HL-60 (cell line): ENCODE measurements around the gene POLR2H.
A peak's percentile ranks its signal among the peaks of the same experiment; 100 is the strongest.

Experiments used
- DNase-seq, 2 experiments: peaks; one replicate each; pipeline ENCODE4 v3.0.0-alpha.2; 2010 to 2020; ENCODE audit warnings: low read depth in 1 of 2, low spot score in 1 of 2
- H3K27ac ChIP-seq: fragments of 250-450 bp; sonication (Bioruptor Pico); replicated peaks from 2 replicates; pipeline ENCODE4 v1.5.1; 2020; ENCODE audit warnings: mild to moderate bottlenecking, moderate library complexity
- H3K27me3 ChIP-seq: fragments of 250-450 bp; sonication (Bioruptor Pico); 2 replicates; pipeline ENCODE4 v1.5.1; 2021; ENCODE audit warnings: mild to moderate bottlenecking, moderate library complexity; ENCODE audit not compliant: insufficient read depth, poor library complexity, severe bottlenecking
- H3K4me3 ChIP-seq: replicated peaks from 2 replicates; pipeline ENCODE4 v1.5.1; 2011; ENCODE audit warnings: mild to moderate bottlenecking, control low read depth, low read length; ENCODE audit not compliant: insufficient read depth
- GABPA ChIP-seq: IDR thresholded peaks from 2 replicates; pipeline ENCODE4 v1.6.1; 2012; ENCODE audit warnings: low read depth
- POLR2AphosphoS5 ChIP-seq: IDR thresholded peaks from 2 replicates; pipeline ENCODE4 v1.6.1; 2012; ENCODE audit warnings: low read depth
- SPI1 ChIP-seq: IDR thresholded peaks from 2 replicates; pipeline ENCODE4 v1.6.1; 2012; ENCODE audit warnings: low read depth, mild to moderate bottlenecking, borderline replicate concordance
- TF ChIP-seq, protein P1 (sequence below): IDR thresholded peaks from 2 replicates; pipeline ENCODE4 v1.6.1; 2012; ENCODE audit warnings: low read depth; ENCODE audit not compliant: insufficient replicate concordance
- TF ChIP-seq, protein P2 (sequence below): IDR thresholded peaks from one replicate; pipeline ENCODE4 v1.5.1; 2011; ENCODE audit warnings: low read length, control low read depth, inconsistent platforms; ENCODE audit not compliant: insufficient read depth

POLR2H gene

DNA sequence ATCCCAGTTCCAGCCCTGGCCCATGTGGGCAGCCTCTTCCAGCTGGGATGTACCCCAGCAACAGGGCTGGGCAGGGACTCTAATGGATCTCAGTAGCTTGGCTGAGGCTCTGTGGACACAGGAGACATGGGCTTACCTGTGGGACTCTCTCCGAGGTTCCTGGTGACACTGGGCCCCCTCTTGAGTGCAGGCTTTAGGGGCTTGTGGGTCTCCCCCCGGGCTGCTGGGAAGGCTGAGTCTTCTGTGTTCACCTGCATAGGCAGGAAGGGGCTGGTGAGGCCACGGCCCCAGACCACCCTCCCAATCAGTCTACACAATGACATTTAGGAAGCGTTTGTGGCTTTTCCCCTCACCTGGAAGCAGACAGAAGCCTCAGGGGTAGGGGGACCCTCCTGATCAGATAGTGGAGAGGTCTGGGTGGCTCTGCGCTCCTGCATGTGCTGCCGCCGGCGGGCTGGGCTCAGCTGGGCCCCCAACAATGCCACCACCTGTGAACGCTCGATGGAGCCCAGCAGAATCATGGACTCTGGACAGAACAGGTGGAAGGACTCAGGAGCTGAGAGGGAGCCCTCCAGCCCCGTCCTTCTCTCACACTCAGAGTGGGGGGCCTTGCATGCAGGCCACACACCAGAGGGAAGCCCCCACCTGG lies 8.5 kb upstream of the POLR2H start:
- no peaks in the 10 kb centered on the region for H3K27me3 ChIP-seq
- no peak overlapping the region for H3K4me3 ChIP-seq
- no peak overlapping the region for H3K27ac ChIP-seq
- no peak for TF ChIP-seq POLR2AphosphoS5
- TF ChIP-seq GABPA, result no peak
- TF ChIP-seq, protein P1, sequence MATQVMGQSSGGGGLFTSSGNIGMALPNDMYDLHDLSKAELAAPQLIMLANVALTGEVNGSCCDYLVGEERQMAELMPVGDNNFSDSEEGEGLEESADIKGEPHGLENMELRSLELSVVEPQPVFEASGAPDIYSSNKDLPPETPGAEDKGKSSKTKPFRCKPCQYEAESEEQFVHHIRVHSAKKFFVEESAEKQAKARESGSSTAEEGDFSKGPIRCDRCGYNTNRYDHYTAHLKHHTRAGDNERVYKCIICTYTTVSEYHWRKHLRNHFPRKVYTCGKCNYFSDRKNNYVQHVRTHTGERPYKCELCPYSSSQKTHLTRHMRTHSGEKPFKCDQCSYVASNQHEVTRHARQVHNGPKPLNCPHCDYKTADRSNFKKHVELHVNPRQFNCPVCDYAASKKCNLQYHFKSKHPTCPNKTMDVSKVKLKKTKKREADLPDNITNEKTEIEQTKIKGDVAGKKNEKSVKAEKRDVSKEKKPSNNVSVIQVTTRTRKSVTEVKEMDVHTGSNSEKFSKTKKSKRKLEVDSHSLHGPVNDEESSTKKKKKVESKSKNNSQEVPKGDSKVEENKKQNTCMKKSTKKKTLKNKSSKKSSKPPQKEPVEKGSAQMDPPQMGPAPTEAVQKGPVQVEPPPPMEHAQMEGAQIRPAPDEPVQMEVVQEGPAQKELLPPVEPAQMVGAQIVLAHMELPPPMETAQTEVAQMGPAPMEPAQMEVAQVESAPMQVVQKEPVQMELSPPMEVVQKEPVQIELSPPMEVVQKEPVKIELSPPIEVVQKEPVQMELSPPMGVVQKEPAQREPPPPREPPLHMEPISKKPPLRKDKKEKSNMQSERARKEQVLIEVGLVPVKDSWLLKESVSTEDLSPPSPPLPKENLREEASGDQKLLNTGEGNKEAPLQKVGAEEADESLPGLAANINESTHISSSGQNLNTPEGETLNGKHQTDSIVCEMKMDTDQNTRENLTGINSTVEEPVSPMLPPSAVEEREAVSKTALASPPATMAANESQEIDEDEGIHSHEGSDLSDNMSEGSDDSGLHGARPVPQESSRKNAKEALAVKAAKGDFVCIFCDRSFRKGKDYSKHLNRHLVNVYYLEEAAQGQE, result no peak
- TF ChIP-seq SPI1, result no peak
- TF ChIP-seq, protein P2, sequence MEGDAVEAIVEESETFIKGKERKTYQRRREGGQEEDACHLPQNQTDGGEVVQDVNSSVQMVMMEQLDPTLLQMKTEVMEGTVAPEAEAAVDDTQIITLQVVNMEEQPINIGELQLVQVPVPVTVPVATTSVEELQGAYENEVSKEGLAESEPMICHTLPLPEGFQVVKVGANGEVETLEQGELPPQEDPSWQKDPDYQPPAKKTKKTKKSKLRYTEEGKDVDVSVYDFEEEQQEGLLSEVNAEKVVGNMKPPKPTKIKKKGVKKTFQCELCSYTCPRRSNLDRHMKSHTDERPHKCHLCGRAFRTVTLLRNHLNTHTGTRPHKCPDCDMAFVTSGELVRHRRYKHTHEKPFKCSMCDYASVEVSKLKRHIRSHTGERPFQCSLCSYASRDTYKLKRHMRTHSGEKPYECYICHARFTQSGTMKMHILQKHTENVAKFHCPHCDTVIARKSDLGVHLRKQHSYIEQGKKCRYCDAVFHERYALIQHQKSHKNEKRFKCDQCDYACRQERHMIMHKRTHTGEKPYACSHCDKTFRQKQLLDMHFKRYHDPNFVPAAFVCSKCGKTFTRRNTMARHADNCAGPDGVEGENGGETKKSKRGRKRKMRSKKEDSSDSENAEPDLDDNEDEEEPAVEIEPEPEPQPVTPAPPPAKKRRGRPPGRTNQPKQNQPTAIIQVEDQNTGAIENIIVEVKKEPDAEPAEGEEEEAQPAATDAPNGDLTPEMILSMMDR, result no peak
- no peak for DNase-seq

DNA sequence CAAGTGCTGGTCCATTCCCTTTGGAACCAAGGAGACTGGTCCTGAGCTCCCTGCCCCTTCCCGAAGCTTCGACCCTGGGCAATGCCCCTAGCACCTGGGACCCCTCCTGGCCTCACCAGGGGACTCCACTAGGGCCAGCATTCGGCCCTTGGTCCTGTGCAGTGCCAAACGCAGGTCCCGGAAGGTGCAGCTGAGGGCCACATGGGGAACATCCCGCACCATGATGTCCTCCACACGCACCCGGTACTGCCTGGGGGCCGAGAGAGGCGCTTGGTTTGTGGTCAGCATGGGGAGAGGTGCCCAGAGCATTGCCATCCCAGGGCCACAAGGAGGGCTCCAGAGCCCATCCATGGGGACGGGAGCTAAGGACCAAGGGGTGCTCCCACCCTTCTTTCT lies 8.0 kb upstream of the POLR2H start:
- H3K27ac ChIP-seq, result no peak overlapping the region
- no peak overlapping the region for H3K4me3 ChIP-seq
- no peaks in the 10 kb centered on the region for H3K27me3 ChIP-seq
- TF ChIP-seq GABPA (no peak), SPI1 (no peak), POLR2AphosphoS5 (no peak)
- TF ChIP-seq, protein P1, result no peak
- TF ChIP-seq, protein P2, result no peak
- no peak for DNase-seq

DNA sequence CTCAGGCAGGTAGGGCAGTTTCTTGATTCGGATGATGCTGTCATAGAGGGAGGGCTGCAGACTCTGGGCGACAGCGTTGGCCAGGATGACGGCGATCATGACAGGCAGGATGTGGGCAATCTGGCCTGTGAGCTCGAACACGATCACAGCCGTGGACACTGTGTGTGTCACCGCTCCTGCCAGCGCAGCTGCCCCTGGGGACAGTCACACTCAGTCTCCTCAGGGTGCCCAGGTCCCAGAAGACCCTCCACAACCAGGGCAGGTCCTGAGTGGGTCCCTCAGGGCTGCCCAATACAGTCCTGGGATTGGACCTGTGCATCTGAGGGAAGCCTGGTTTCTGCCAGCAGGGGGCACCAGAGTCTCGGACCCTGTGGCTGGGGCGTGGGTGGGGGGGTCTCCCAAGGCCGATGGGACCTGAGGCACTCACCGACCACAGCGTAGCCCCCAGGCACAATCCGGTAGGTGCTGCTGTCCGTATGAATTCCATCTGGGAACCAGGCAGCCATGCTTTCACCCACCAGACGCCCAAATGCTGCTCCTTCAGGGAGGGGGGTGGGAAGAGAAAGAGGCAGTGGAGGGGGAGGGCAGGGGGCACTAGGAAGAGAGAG lies 7.3 kb upstream of the POLR2H start:
- peak in 1 of 2 experiments; percentile 36 for DNase-seq
- no peaks in the 10 kb centered on the region for H3K27me3 ChIP-seq
- no peak overlapping the region for H3K4me3 ChIP-seq
- no peak overlapping the region for H3K27ac ChIP-seq
- TF ChIP-seq POLR2AphosphoS5, result no peak
- TF ChIP-seq, protein P2, result peak; percentile 68

DNA sequence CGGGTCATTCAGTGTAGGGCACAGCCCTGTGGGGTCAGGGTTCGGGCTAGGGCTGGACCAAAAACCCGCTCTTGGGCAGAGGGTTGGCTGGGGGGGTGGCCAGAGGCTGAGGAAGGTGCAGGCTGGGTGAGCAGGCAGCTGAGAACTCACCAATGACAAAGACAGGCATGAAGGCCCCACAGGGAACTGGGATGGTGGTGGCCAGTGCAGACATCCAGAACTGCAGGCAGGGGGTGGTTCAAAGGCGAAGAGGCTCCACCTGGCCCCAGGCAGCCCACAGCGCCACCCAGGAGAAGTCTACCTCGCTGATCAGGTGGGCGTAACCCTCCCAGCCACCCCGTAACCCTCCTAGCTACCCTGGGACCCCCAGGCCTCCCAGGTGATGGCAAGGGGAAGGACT lies 6.8 kb upstream of the POLR2H start:
- H3K27me3 ChIP-seq, result no peaks in the 10 kb centered on the region
- H3K27ac ChIP-seq, result no peak overlapping the region
- no peak overlapping the region for H3K4me3 ChIP-seq
- no peak for DNase-seq
- TF ChIP-seq, protein P1, result no peak
- TF ChIP-seq POLR2AphosphoS5, result no peak
